Activated CD8-positive, alpha-beta memory T cell treated with anti-CD3 and anti-CD28 coated beads, Interleukin-2, amount 50 U/mL, for 4 hours (primary cell): ENCODE measurements around the gene PACS1.
A peak's percentile ranks its signal among the peaks of the same experiment; 100 is the strongest.
"Not testable (repeated sequence)": the region's sequence is repeated elsewhere in the genome, so short reads cannot be mapped to it uniquely, and the experiment has no call there.

Experiments used
- DNase-seq: peaks from one replicate; pipeline ENCODE4 v3.0.0-alpha.2; 2020

The PACS1 gene

GRCh38 chr11:66069715-66070603 is at the start of gene PACS1:
TSS of gene PACS1 (plus strand) at chr11:66070272. CDS start at chr11:66070487, 215 bp downstream.
- DNase-seq: peak; percentile 79

GRCh38 chr11:66020618-66021357 is 49.3 kb upstream of the PACS1 start:
- DNase-seq: no peak

GRCh38 chr11:66022401-66023185 is 47.5 kb upstream of the PACS1 start:
- peak; percentile 84 for DNase-seq

GRCh38 chr11:66023186-66023440 is 47.0 kb upstream of the PACS1 start:
- not testable (repeated sequence) for DNase-seq

GRCh38 chr11:66026017-66026529 is 44.0 kb upstream of the PACS1 start, which contains the start of gene CATSPER1:
TSS of gene CATSPER1 (minus strand) at chr11:66026479. CDS start at chr11:66026379, 100 bp downstream.
- DNase-seq: no peak

GRCh38 chr11:66032957-66033735 is 36.9 kb upstream of the PACS1 start:
- DNase-seq: no peak

- no peak for DNase-seq
Measured at GRCh38 chr11:66035653-66036333, 34.3 kb upstream of the PACS1 start.

GRCh38 chr11:66036334-66036710 is 33.8 kb upstream of the PACS1 start:
- DNase-seq: no peak

- no peak for DNase-seq
Measured at GRCh38 chr11:66037327-66037726, 32.7 kb upstream of the PACS1 start.

- no peak for DNase-seq
Measured at GRCh38 chr11:66039765-66040164, 30.3 kb upstream of the PACS1 start.

- DNase-seq: no peak
Measured at GRCh38 chr11:66042227-66042995, 27.7 kb upstream of the PACS1 start.

- DNase-seq: no peak
Measured at GRCh38 chr11:66042996-66043906, 26.8 kb upstream of the PACS1 start.

- DNase-seq: peak; percentile 23
Measured at GRCh38 chr11:66044757-66045156, 25.3 kb upstream of the PACS1 start.

GRCh38 chr11:66045177-66045639 is 24.9 kb upstream of the PACS1 start:
- peak; percentile 85 for DNase-seq

GRCh38 chr11:66046901-66047300 is 23.2 kb upstream of the PACS1 start:
- DNase-seq: no peak

- DNase-seq: no peak
Measured at GRCh38 chr11:66047541-66048365, 22.3 kb upstream of the PACS1 start.

- no peak for DNase-seq
Measured at GRCh38 chr11:66048547-66049323, 21.3 kb upstream of the PACS1 start, which contains the start of gene GAL3ST3. TSS of gene GAL3ST3 (minus strand) at chr11:66049161. CDS start at chr11:66045415, 3,746 bp downstream.
